ENCODE data around the gene DMRTA2. TPM values are rescaled to one million over a fixed set of nuclear protein-coding genes. Genes with fewer than 3 reads are reported as not detected.

The DMRTA2 gene
- total RNA-seq (2022; extraction: Qiagen RNA extraction; ENCODE audit: low read depth), result 0.13 to 0.29 TPM (median 0.24 TPM) in 5 replicates

DNA sequence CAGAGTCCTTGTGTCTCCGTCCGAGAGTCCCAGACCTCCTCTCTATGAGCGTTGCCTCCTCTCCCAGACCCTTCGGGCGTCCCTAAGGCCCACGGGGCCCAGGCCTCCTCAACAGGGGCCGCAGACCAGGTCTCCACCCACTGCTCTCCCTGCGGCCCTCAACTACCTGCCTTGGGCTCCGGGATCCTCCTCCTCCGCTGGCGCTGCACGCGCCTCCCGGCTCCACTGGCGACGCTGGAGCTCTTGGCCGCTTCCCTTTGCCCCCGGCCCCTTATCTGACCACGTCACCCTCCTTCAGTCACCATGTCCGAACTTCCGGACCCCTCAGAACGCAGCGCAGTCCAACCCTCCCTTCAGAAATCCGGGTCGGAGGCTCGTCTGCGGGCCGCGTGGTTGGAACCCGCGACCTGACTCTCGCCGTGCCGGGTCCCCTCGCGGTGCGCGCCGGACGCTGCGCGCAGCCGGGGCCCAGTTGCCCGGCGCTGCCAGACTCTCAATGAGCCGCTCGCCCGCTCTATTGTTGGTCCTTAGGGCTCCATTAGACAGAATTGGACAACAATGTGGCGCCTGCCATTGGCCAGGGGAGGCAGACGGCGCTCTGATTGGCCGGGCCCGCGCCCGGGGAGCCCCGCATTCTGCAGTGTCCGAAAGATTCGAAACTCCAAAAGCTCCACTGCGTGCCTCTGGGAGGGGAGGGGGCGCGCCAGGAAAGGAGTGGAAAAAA, at the start of gene DMRTA2:
TSS of gene DMRTA2 (minus strand) at position 498 of the 724 bp plus-strand sequence. CDS start 1,907 bp downstream, outside the sequence.

